ENCODE data around the gene TRPV4. TPM values are rescaled to one million over a fixed set of nuclear protein-coding genes. Genes with fewer than 3 reads are reported as not detected.

The TRPV4 gene
- total RNA-seq, 4 donors from 2014 or later = 0.34 to 0.55 TPM; not detected in 2

GRCh38 chr12:109844983-109845823 lies 12.0 kb upstream of the TRPV4 start:
- no peaks in the 10 kb centered on the region for H3K36me3 ChIP-seq
- H3K27ac ChIP-seq = no peak overlapping the region
- TF ChIP-seq POLR2A (IDR thresholded peaks at IDR 0.05) (no peak), CTCF (IDR thresholded peaks at IDR 0.05) (peak; percentile 79 to 95 (median 92))
- no peaks in the 10 kb centered on the region for H3K27me3 ChIP-seq
- H3K4me1 ChIP-seq = no peaks in the 10 kb centered on the region
- no peak overlapping the region for H3K4me3 ChIP-seq
- intact Hi-C loops (cut with DNase I; ENCODE audit: low total_unique reads) = no loop called here
- H3K9me3 ChIP-seq = no peaks in the 10 kb centered on the region
- DNase-seq = peak; percentile 63 to 75

GRCh38 chr12:109844091-109844490 lies 10.9 kb upstream of the TRPV4 start:
- Histone ChIP-seq H3K27me3 (no peaks in the 10 kb centered on the region), H3K27ac (no peak overlapping the region), H3K36me3 (no peaks in the 10 kb centered on the region), H3K4me3 (no peak overlapping the region), H3K9me3 (no peaks in the 10 kb centered on the region), H3K4me1 (no peaks in the 10 kb centered on the region)
- TF ChIP-seq CTCF (IDR thresholded peaks at IDR 0.05) (no peak), POLR2A (IDR thresholded peaks at IDR 0.05) (no peak)
- intact Hi-C loops (cut with DNase I; ENCODE audit: low total_unique reads) = no loop called here
- no peak for DNase-seq

GRCh38 chr12:109842021-109842420 lies 8.8 kb upstream of the TRPV4 start:
- H3K27me3 ChIP-seq = no peaks in the 10 kb centered on the region
- no peak overlapping the region for H3K4me3 ChIP-seq
- TF ChIP-seq POLR2A (IDR thresholded peaks at IDR 0.05) = no peak
- TF ChIP-seq CTCF (IDR thresholded peaks at IDR 0.05) = no peak
- no peaks in the 10 kb centered on the region for H3K4me1 ChIP-seq
- no peaks in the 10 kb centered on the region for H3K36me3 ChIP-seq
- intact Hi-C loops (cut with DNase I; ENCODE audit: low total_unique reads) = no loop called here
- H3K27ac ChIP-seq = no peak overlapping the region
- DNase-seq = no peak
- no peaks in the 10 kb centered on the region for H3K9me3 ChIP-seq

GRCh38 chr12:109841356-109841755 lies 8.2 kb upstream of the TRPV4 start:
- DNase-seq = no peak
- no peaks in the 10 kb centered on the region for H3K36me3 ChIP-seq
- no peaks in the 10 kb centered on the region for H3K9me3 ChIP-seq
- H3K4me3 ChIP-seq = no peak overlapping the region
- intact Hi-C loops (cut with DNase I; ENCODE audit: low total_unique reads) = no loop called here
- H3K4me1 ChIP-seq = no peaks in the 10 kb centered on the region
- H3K27ac ChIP-seq = no peak overlapping the region
- no peaks in the 10 kb centered on the region for H3K27me3 ChIP-seq
- TF ChIP-seq CTCF (IDR thresholded peaks at IDR 0.05) (no peak), POLR2A (IDR thresholded peaks at IDR 0.05) (no peak)

GRCh38 chr12:109840305-109841074 lies 7.3 kb upstream of the TRPV4 start:
- no peak for TF ChIP-seq POLR2A (IDR thresholded peaks at IDR 0.05)
- intact Hi-C loops (cut with DNase I; ENCODE audit: low total_unique reads) = no loop called here
- H3K36me3 ChIP-seq = no peaks in the 10 kb centered on the region
- no peaks in the 10 kb centered on the region for H3K27me3 ChIP-seq
- no peak overlapping the region for H3K4me3 ChIP-seq
- no peak overlapping the region for H3K27ac ChIP-seq
- no peak for DNase-seq
- no peaks in the 10 kb centered on the region for H3K4me1 ChIP-seq
- H3K9me3 ChIP-seq = no peaks in the 10 kb centered on the region

All from uterus (tissue), 4 donors.